ENCODE measurements around the gene TCF4.

TCF4 gene

GRCh38 chr18:55235094-55235461, 352.9 kb downstream of the TCF4 start:
- CTCF ChIA-PET: interaction anchor here (0.7 to 4.6 kb wide), 47 partner anchors 10 to 1416 kb away, joined by 3 to 69 read pairs (median 6); partner anchors contain the start of gene WDR7
- TF ChIP-seq CTCF (IDR thresholded peaks at IDR 0.05; ENCODE audit: control extremely low read depth, extremely low read depth, low read depth, missing control alignments): no peak
- no peak for DNase-seq (ENCODE audit: extremely low spot score)
- POLR2A ChIA-PET: no interaction called here

DNA sequence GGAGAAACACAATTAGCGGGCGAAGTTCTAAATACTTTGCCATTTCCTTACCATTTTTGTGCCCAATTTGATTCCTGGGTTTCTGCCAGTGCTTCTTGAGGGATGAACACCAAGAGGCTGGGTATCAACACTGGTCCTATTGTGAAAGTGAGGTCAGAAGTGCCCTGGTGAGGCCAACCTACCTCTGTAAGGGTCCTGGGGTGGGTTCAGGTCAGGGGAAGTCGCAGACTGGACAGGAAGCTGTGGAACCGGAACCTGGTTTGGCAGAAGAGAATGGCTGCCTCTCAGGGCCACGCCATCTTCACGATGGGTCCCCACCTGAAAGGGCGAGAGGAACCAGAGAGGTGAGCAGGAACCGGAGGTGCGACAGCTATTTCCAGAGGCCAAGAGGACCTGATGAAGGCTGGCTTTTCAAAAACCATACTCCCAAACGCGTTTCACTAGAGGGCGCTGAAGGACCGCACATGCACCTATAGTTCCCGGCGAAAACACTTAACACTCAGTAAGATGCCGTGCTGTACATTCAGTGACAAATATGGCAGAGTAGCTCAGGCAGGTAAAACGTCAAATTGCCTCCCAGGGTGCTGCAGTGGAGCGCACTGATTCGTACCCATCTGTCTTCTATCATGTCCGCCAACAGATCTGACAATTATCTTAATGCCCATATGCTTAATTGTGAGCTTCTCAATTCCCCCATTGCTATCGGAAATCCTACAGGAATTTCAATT, 353.5 kb downstream of the TCF4 start:
- ChIA-PET CTCF (interaction anchor here (0.7 to 4.6 kb wide), 58 partner anchors 9 to 1417 kb away, joined by 3 to 69 read pairs (median 6); partner anchors contain the start of gene WDR7), POLR2A (no interaction called here)
- peak; percentile 78 for TF ChIP-seq CTCF (IDR thresholded peaks at IDR 0.05; ENCODE audit: control extremely low read depth, extremely low read depth, low read depth, missing control alignments)
- peak; percentile 54 for DNase-seq (ENCODE audit: extremely low spot score)

DNA sequence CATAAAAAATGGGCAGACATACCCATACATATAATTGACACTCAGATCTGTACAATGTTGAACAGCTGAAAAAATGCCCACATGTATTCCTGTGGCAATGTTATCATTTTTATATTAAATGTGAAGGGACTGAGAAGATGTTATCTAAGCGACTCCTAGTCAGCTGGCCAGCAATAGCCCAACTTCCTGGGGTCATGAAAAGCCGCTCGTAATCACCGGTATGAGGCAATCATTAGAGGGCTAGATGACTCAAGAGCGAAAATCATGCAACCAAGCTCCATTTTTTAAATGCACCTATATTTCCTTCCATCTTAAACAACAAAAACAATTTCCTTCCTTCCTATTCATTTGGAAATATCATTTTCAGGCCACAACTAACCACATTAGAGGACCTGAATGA, 354.1 kb downstream of the TCF4 start:
- CTCF ChIA-PET: interaction anchor here (0.7 to 4.6 kb wide), 48 partner anchors 9 to 1384 kb away, joined by 3 to 69 read pairs (median 6); no protein-coding TSS in a partner anchor
- no peak for DNase-seq (ENCODE audit: extremely low spot score)
- POLR2A ChIA-PET: no interaction called here
- TF ChIP-seq CTCF (IDR thresholded peaks at IDR 0.05; ENCODE audit: control extremely low read depth, extremely low read depth, low read depth, missing control alignments): no peak

GRCh38 chr18:55232506-55232905, 355.5 kb downstream of the TCF4 start:
- ChIA-PET CTCF (interaction anchor here (1.4 to 4.6 kb wide), 4 partner anchors 15 to 183 kb away, joined by 3 to 69 read pairs (median 19); no protein-coding TSS in a partner anchor), POLR2A (no interaction called here)
- no peak for DNase-seq (ENCODE audit: extremely low spot score)
- TF ChIP-seq CTCF (IDR thresholded peaks at IDR 0.05; ENCODE audit: control extremely low read depth, extremely low read depth, low read depth, missing control alignments): no peak

DNA sequence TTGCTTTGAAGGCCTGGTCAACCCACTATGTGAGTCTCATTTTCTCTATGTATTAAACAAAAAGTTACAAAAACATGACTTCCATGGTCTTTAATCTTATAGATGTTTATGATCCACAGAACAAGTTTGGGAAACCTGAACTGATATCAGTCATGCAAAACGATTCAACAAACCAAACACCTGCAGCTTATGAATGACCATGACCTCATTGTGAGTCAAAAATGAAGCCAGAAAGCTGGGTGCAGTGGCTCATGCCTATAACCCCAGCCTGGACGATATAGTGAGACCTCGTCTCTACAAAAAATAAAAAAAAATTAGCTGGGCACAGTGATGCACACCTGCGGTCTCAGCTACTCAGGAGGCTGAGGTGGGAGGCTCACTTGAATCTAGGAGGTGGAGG, 358.3 kb downstream of the TCF4 start:
- TF ChIP-seq CTCF (IDR thresholded peaks at IDR 0.05; ENCODE audit: control extremely low read depth, extremely low read depth, low read depth, missing control alignments): no peak
- no peak for DNase-seq (ENCODE audit: extremely low spot score)
- ChIA-PET POLR2A (no interaction called here), CTCF (interaction anchor here (1.1 to 1.8 kb wide), 2 partner anchors 12 to 155 kb away, joined by 3 to 5 read pairs; no protein-coding TSS in a partner anchor)

DNA sequence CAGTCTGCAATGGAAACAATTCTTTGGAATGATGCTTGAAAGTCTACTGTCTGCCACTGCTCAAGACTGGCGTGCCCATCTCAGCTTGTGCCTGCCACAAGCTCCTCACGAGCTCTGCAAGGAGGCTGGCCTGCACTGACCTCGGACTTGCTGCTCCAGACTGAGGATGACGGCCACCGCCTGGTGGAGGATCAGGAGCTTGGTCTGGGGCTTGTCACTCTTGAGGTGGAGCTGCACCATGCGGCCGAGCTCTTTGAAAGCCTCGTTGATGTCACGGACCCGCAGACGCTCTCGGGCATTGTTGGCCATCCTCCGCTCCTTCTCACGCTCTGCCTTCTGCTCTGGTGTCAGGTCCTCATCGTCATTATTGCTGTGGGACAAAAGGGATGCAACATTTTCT, 359.3 kb downstream of the TCF4 start:
- no peak for DNase-seq (ENCODE audit: extremely low spot score)
- POLR2A ChIA-PET: no interaction called here
- CTCF ChIA-PET: interaction anchor here (1.2 to 2.0 kb wide), 4 partner anchors 9 to 115 kb away, joined by 3 to 5 read pairs (median 4); no protein-coding TSS in a partner anchor
- TF ChIP-seq CTCF (IDR thresholded peaks at IDR 0.05; ENCODE audit: control extremely low read depth, extremely low read depth, low read depth, missing control alignments): no peak
